Trophoblast cell (in vitro differentiated cells and primary cell): ENCODE data around the gene MOB3A.
"Not testable (repeated sequence)": the region's sequence is repeated elsewhere in the genome, so short reads cannot be mapped to it uniquely, and the experiment has no call there.

ENCODE experiments used
- DNase-seq, 2 donors: peaks; one replicate each; pipeline ENCODE4 v3.0.0-alpha.2; 2016
- H2AFZ ChIP-seq: 2 replicates; pipeline ENCODE4 v1.6.1; 2013; ENCODE audit warnings: low read length, moderate library complexity, mild to moderate bottlenecking; ENCODE audit not compliant: insufficient read depth, poor library complexity
- H2AK5ac ChIP-seq: 2 replicates; pipeline ENCODE4 v1.6.1; 2013; ENCODE audit warnings: mild to moderate bottlenecking, low read length
- H2BK120ac ChIP-seq: 2 replicates; pipeline ENCODE4 v1.6.1; 2013; ENCODE audit warnings: low read length, mild to moderate bottlenecking, moderate library complexity; ENCODE audit not compliant: insufficient read depth, poor library complexity
- H2BK12ac ChIP-seq: 2 replicates; pipeline ENCODE4 v1.6.1; 2013; ENCODE audit warnings: mild to moderate bottlenecking, low read length, moderate library complexity
- H2BK5ac ChIP-seq: 2 replicates; pipeline ENCODE4 v1.6.1; 2013; ENCODE audit warnings: low read length, low read depth, moderate library complexity, mild to moderate bottlenecking; ENCODE audit not compliant: poor library complexity
- H3K14ac ChIP-seq: 2 replicates; pipeline ENCODE4 v1.6.1; 2013; ENCODE audit warnings: mild to moderate bottlenecking, low read length
- H3K18ac ChIP-seq: 2 replicates; pipeline ENCODE4 v1.6.1; 2013; ENCODE audit warnings: mild to moderate bottlenecking, low read length
- H3K23ac ChIP-seq: 2 replicates; pipeline ENCODE4 v1.6.1; 2013; ENCODE audit warnings: low read length
- H3K27ac ChIP-seq: 2 replicates; pipeline ENCODE4 v1.5.1; 2013; ENCODE audit warnings: low read depth, mild to moderate bottlenecking, inconsistent platforms, low read length, moderate library complexity
- H3K27me3 ChIP-seq: 2 replicates; pipeline ENCODE4 v1.6.1; 2013; ENCODE audit warnings: inconsistent platforms, mild to moderate bottlenecking, low read length, moderate library complexity; ENCODE audit not compliant: insufficient read depth
- H3K36me3 ChIP-seq, 2 experiments: 1 replicate in 1 of 2; 2 replicates in 1 of 2; pipeline ENCODE4 v1.6.1; 2013; ENCODE audit warnings: low read length in 2 of 2, mild to moderate bottlenecking in 2 of 2, moderate library complexity in 1 of 2; ENCODE audit not compliant: insufficient read depth in 2 of 2, control insufficient read depth in 1 of 2
- H3K4ac ChIP-seq: 2 replicates; pipeline ENCODE4 v1.6.1; 2013; ENCODE audit warnings: low read depth, mild to moderate bottlenecking, low read length, moderate library complexity
- H3K4me1 ChIP-seq, 2 experiments: 1 replicate in 1 of 2; 2 replicates in 1 of 2; pipeline ENCODE4 v1.6.1; 2013; ENCODE audit warnings: low read length in 2 of 2, mild to moderate bottlenecking in 2 of 2, moderate library complexity in 1 of 2; ENCODE audit not compliant: insufficient read depth in 2 of 2, control insufficient read depth in 1 of 2
- H3K4me2 ChIP-seq: 2 replicates; pipeline ENCODE4 v1.6.1; 2013; ENCODE audit warnings: inconsistent platforms, mild to moderate bottlenecking, low read length, moderate library complexity
- H3K4me3 ChIP-seq: 2 replicates; pipeline ENCODE4 v1.5.1; 2013; ENCODE audit warnings: mild to moderate bottlenecking, low read depth, low read length, inconsistent platforms
- H3K79me1 ChIP-seq: one replicate; pipeline ENCODE4 v1.6.1; 2013; ENCODE audit warnings: low read length
- H3K79me2 ChIP-seq: 2 replicates; pipeline ENCODE4 v1.6.1; 2013; ENCODE audit warnings: low read length, mild to moderate bottlenecking; ENCODE audit not compliant: control insufficient read depth, insufficient read depth, poor library complexity
- H3K9ac ChIP-seq: 2 replicates; pipeline ENCODE4 v1.6.1; 2013; ENCODE audit warnings: mild to moderate bottlenecking, low read length
- H3K9me3 ChIP-seq: 2 replicates; pipeline ENCODE4 v1.6.1; 2013; ENCODE audit warnings: low read depth, mild to moderate bottlenecking, control low read depth, inconsistent platforms, low read length; ENCODE audit not compliant: insufficient read depth
- H4K12ac ChIP-seq: 2 replicates; pipeline ENCODE4 v1.6.1; 2013; ENCODE audit warnings: low read depth, mild to moderate bottlenecking, low read length, moderate library complexity
- H4K8ac ChIP-seq: 2 replicates; pipeline ENCODE4 v1.6.1; 2013; ENCODE audit warnings: low read depth, mild to moderate bottlenecking, low read length, moderate library complexity
- H4K91ac ChIP-seq: one replicate; pipeline ENCODE4 v1.6.1; 2013; ENCODE audit warnings: low read depth, mild to moderate bottlenecking, low read length, moderate library complexity
- WGBS: extraction: QIAGEN DNeasy Blood & Tissue Kit; methylation state at CpG from one replicate; pipeline ENCODE4 v1.1.7; 2013; ENCODE audit warnings: missing lambda C conversion rate; ENCODE audit not compliant: insufficient read length, insufficient coverage; ENCODE audit errors: extremely low coverage; 5-methylcytosine and 5-hydroxymethylcytosine counted together

MOB3A gene

DNA sequence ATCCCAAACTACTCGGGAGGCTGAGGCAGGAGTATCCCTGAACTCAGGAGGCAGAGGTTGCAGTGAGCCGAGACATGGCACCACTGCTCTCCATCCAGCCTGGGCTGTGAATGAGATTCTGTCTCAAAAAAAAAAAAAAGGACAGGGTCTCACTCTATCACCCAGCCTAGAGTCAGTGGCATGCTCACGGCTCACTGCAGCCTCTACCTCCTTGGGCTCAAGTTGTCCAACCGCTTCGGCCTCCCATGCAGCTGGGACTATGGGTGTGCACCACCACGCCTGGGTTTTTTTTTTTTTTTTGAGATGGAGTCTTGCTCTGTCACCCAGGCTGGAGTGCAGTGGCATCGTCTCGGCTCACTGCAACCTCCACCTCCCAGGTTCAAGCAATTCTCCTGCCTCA lies 59.7 kb downstream of the MOB3A start:
- H4K8ac ChIP-seq: no peak overlapping the region
- H4K12ac ChIP-seq: no peak overlapping the region
- no peak for DNase-seq
- H3K27ac ChIP-seq: no peak overlapping the region
- no peak overlapping the region for H3K4me3 ChIP-seq
- H3K9me3 ChIP-seq: peaks cover 10% of the 10 kb centered on the region
- H3K4ac ChIP-seq: no peak overlapping the region
- no peaks in the 10 kb centered on the region for H3K27me3 ChIP-seq
- H2AK5ac ChIP-seq: no peak overlapping the region
- H3K9ac ChIP-seq: no peak overlapping the region
- H3K79me1 ChIP-seq: peaks cover 1% of the 10 kb centered on the region
- H4K91ac ChIP-seq: no peak overlapping the region
- peaks cover 1 to 2% of the 10 kb centered on the region in 2 experiments for H3K4me1 ChIP-seq
- no peak overlapping the region for H2AFZ ChIP-seq
- no peaks in the 10 kb centered on the region for H3K79me2 ChIP-seq
- H3K18ac ChIP-seq: no peak overlapping the region
- no peak overlapping the region for H3K4me2 ChIP-seq
- H3K36me3 ChIP-seq: peaks cover 32 to 37% of the 10 kb centered on the region in 2 experiments
- no peak overlapping the region for H2BK120ac ChIP-seq
- no peak overlapping the region for H3K14ac ChIP-seq
- H2BK5ac ChIP-seq: no peak overlapping the region
- no CpG with 5 or more reads among the region's 8 CpGs for WGBS
- no peak overlapping the region for H2BK12ac ChIP-seq
- H3K23ac ChIP-seq: no peak overlapping the region

DNA sequence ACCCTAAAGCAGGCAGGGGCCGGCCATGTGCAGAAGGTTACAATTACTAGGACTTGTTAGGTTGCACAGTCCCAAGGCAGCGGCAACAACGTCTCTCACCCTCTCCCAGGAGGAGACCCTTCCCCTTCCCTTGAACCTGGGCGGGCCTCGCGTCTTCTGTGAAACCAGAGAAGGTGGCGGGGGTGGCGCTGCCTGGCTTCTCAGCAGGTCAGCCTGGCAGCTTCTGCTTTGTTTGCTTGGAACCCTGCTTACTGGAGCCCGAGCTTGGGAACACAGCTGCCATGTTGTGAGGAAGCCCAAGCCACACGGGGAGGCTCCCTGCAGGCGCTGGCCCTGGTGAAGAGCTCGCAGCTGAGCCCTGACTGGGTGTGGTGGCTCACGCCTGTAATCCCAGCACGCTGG lies 60.5 kb downstream of the MOB3A start:
- H3K9ac ChIP-seq: no peak overlapping the region
- no peak overlapping the region for H2BK12ac ChIP-seq
- H4K8ac ChIP-seq: no peak overlapping the region
- DNase-seq: no peak
- H3K4me3 ChIP-seq: no peak overlapping the region
- no CpG with 5 or more reads among the region's 14 CpGs for WGBS
- H2AFZ ChIP-seq: no peak overlapping the region
- no peak overlapping the region for H3K4ac ChIP-seq
- no peak overlapping the region for H2AK5ac ChIP-seq
- H3K79me1 ChIP-seq: no peaks in the 10 kb centered on the region
- H3K4me2 ChIP-seq: no peak overlapping the region
- no peak overlapping the region for H4K91ac ChIP-seq
- no peaks in the 10 kb centered on the region for H3K4me1 ChIP-seq
- no peak overlapping the region for H4K12ac ChIP-seq
- no peak overlapping the region for H3K23ac ChIP-seq
- H2BK120ac ChIP-seq: no peak overlapping the region
- no peaks in the 10 kb centered on the region for H3K27me3 ChIP-seq
- H3K36me3 ChIP-seq: peaks cover 24 to 29% of the 10 kb centered on the region in 2 experiments
- no peaks in the 10 kb centered on the region for H3K79me2 ChIP-seq
- no peak overlapping the region for H2BK5ac ChIP-seq
- H3K27ac ChIP-seq: no peak overlapping the region
- H3K9me3 ChIP-seq: peaks cover 10% of the 10 kb centered on the region
- H3K18ac ChIP-seq: no peak overlapping the region
- H3K14ac ChIP-seq: no peak overlapping the region

DNA sequence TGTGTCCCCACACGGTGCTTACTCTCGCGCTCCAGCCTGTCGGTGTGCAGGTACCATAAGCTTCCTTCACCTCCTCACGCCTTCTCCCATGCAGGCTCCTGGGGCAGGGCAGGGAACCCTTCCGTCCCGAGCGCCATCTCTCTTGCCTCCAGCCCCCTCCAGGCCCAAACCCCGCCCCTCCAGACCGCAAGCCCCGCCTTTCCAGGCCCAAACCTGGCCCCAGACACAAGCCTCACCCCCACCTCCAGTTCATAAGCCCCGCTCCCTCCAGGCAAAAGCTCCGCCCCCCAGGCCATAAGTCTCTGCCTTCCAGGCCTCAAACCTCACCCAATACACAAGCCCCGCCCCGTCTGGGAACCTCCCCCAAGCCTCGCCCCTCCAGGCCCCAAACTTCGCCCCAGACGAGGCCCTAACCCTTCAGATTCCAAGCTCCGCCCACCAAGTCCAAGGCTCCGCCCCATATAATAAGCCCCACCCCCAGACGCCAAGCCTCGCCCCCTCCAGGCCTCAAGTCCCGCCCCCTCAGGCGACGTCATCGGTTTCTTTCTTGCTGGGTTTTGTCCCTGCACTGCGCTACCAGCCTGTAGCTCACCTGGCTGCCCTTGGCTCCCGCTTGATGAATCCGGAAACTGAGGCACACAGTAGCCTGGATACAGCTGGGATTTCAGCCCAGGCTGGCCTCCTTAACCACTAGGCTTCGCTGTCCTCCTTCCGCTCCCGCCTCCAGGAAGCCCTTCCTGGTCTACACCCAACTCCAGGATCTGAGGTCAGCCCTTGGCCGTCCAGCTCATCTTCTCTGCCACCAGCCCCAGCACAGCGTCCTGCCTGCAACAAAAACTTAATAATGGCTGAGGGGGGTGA lies 61.2 kb downstream of the MOB3A start:
- Histone ChIP-seq H4K91ac (no peak overlapping the region), H2BK120ac (no peak overlapping the region), H3K4me3 (no peak overlapping the region), H3K18ac (no peak overlapping the region), H3K4me1 (no peaks in the 10 kb centered on the region), H2AK5ac (no peak overlapping the region), H4K12ac (no peak overlapping the region), H3K27me3 (no peaks in the 10 kb centered on the region), H2BK12ac (no peak overlapping the region), H3K9ac (no peak overlapping the region), H4K8ac (no peak overlapping the region), H3K4ac (no peak overlapping the region), H3K79me1 (no peaks in the 10 kb centered on the region), H3K14ac (no peak overlapping the region), H3K27ac (no peak overlapping the region), H3K79me2 (no peaks in the 10 kb centered on the region), H2AFZ (no peak overlapping the region), H3K36me3 (peaks cover 18 to 23% of the 10 kb centered on the region in 2 experiments), H3K23ac (no peak overlapping the region), H3K9me3 (peaks cover 10% of the 10 kb centered on the region), H3K4me2 (no peak overlapping the region), H2BK5ac (no peak overlapping the region)
- DNase-seq: peak; percentile 44 to 67
- WGBS: no CpG with 5 or more reads among the region's 34 CpGs

DNA sequence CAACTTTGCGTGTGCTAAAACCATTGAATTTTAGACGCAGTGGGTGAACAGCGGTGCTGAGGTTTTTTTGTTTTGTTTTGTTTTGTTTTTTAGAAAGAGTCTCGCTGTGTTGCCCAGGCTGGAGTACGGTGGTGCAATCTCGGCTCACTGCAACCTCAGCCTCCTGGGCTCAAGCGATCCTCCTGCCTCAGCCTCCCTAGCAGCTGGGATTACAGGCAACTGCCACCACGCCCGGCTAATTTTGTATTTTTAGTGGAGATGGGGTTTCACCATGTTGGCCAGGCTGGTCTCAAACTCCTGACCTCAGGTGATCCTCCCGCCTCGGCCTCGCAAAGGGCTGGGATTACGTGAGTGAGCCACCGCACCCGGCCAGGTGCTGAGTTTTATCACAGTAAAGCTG lies 61.9 kb downstream of the MOB3A start:
- H2AFZ ChIP-seq, DNase-seq: not testable (repeated sequence)
- no CpG with 5 or more reads among the region's 15 CpGs for WGBS

More for the DNA sequence above, 61.9 kb downstream of the MOB3A start:
- not testable (repeated sequence) for H3K4ac ChIP-seq, H2BK120ac ChIP-seq, H4K8ac ChIP-seq, H3K18ac ChIP-seq, H3K4me3 ChIP-seq, H3K4me1 ChIP-seq, H3K14ac ChIP-seq, H2BK5ac ChIP-seq, H3K79me1 ChIP-seq, H4K12ac ChIP-seq, H3K27me3 ChIP-seq, H3K79me2 ChIP-seq, H4K91ac ChIP-seq, H2BK12ac ChIP-seq, H3K27ac ChIP-seq, H3K4me2 ChIP-seq, H3K23ac ChIP-seq, H2AK5ac ChIP-seq, H3K9ac ChIP-seq
- peaks cover 10% of the 10 kb centered on the region for H3K9me3 ChIP-seq
- H3K36me3 ChIP-seq: peaks cover 11 to 16% of the 10 kb centered on the region in 2 experiments
